IMR-90 (cell line): ENCODE data around the gene SLC47A2. TPM values are rescaled to one million over a fixed set of nuclear protein-coding genes. Genes with fewer than 3 reads are reported as not detected.

Experiments used
- ATAC-seq: fragments of 200-7000 bp; cut with Tn5 transposase; 2 replicates; pipeline ENCODE4 v1.9.1; 2020; ENCODE audit warnings: low read depth, mild to moderate bottlenecking, moderate library complexity
- BruUV-seq: library from RNA; stranded (reverse); fragments of 400-500 nt; replicated peaks from 2 replicates; lab custom pipeline; 2021; lab: Mats Ljungman, UMichigan
- CTCF ChIA-PET: fragments of 300-600 bp; formaldehyde crosslinking; extraction: SDS; loops from one replicate; lab custom pipeline; 2021; ENCODE audit warnings: antibody characterized with exemption; lab: Yijun Ruan, JAX
- POLR2A ChIA-PET: fragments of 300-600 bp; sonication (Branson Sonifier 250); formaldehyde crosslinking; loops from one replicate; lab custom pipeline; 2022; ENCODE audit warnings: antibody characterized with exemption; ENCODE audit not compliant: unreplicated experiment; lab: Charles Lee
- DNase-seq: peaks from one replicate; pipeline ENCODE4 v3.0.0; 2013
- H2AFZ ChIP-seq: replicated peaks from 2 replicates; pipeline ENCODE3; 2013; ENCODE audit warnings: low read length, mild to moderate bottlenecking; ENCODE audit not compliant: poor library complexity
- H2AK5ac ChIP-seq: 2 replicates; pipeline ENCODE4 v1.6.1; 2013; ENCODE audit warnings: low read depth, low read length, inconsistent platforms
- H2AK9ac ChIP-seq: replicated peaks from 2 replicates; pipeline ENCODE3; 2013; ENCODE audit warnings: mild to moderate bottlenecking, low read depth, low read length, moderate library complexity; ENCODE audit not compliant: poor library complexity
- H2BK120ac ChIP-seq: 2 replicates; pipeline ENCODE4 v1.6.1; 2013; ENCODE audit warnings: low read depth, low read length, inconsistent platforms
- H2BK15ac ChIP-seq: 3 replicates; pipeline ENCODE4 v1.6.1; 2013; ENCODE audit warnings: low read depth, low read length, inconsistent platforms
- H2BK20ac ChIP-seq: 2 replicates; pipeline ENCODE4 v1.6.1; 2013; ENCODE audit warnings: low read depth, mild to moderate bottlenecking, inconsistent platforms, low read length, moderate library complexity
- H2BK5ac ChIP-seq: 2 replicates; pipeline ENCODE4 v1.6.1; 2013; ENCODE audit warnings: mild to moderate bottlenecking, low read depth, low read length, inconsistent platforms; ENCODE audit not compliant: poor library complexity, severe bottlenecking
- H3K14ac ChIP-seq: replicated peaks from 2 replicates; pipeline ENCODE4 v1.6.1; 2013; ENCODE audit warnings: low read depth, low read length, inconsistent platforms
- H3K18ac ChIP-seq: 2 replicates; pipeline ENCODE4 v1.6.1; 2013; ENCODE audit warnings: low read depth, low read length, control low read depth
- H3K23ac ChIP-seq: 2 replicates; pipeline ENCODE4 v1.6.1; 2013; ENCODE audit warnings: low read depth, low read length, inconsistent platforms
- H3K27ac ChIP-seq: 2 replicates; pipeline ENCODE4 v1.5.1; 2013; ENCODE audit warnings: mild to moderate bottlenecking, control low read depth, low read length; ENCODE audit not compliant: insufficient read depth
- H3K27me3 ChIP-seq: 2 replicates; pipeline ENCODE4 v1.6.1; 2013; ENCODE audit warnings: low read length; ENCODE audit not compliant: control insufficient read depth, insufficient read depth
- H3K36me3 ChIP-seq: 2 replicates; pipeline ENCODE4 v1.6.1; 2013; ENCODE audit warnings: low read length, mixed read lengths; ENCODE audit not compliant: control insufficient read depth, insufficient read depth
- H3K4ac ChIP-seq: 2 replicates; pipeline ENCODE4 v1.6.1; 2013; ENCODE audit warnings: low read depth, low read length, inconsistent platforms
- H3K4me1 ChIP-seq: 2 replicates; pipeline ENCODE4 v1.6.1; 2013; ENCODE audit warnings: low read length, mixed read lengths; ENCODE audit not compliant: control insufficient read depth, insufficient read depth
- H3K4me2 ChIP-seq: 2 replicates; pipeline ENCODE4 v1.6.1; 2013; ENCODE audit warnings: low read depth, mild to moderate bottlenecking, control low read depth, low read length, moderate library complexity
- H3K4me3 ChIP-seq: 2 replicates; pipeline ENCODE4 v1.5.1; 2013; ENCODE audit warnings: low read depth, mild to moderate bottlenecking, control low read depth, low read length, moderate library complexity; ENCODE audit not compliant: insufficient read depth
- H3K56ac ChIP-seq: 2 replicates; pipeline ENCODE4 v1.6.1; 2013; ENCODE audit warnings: low read length, inconsistent platforms; ENCODE audit not compliant: insufficient read depth; ENCODE audit errors: extremely low read depth
- H3K79me1 ChIP-seq, 2 experiments: 2 replicates each; pipeline ENCODE4 v1.6.1; 2013; ENCODE audit warnings: low read length in 2 of 2, inconsistent platforms in 1 of 2, low read depth in 1 of 2
- H3K9ac ChIP-seq: 2 replicates; pipeline ENCODE4 v1.6.1; 2013; ENCODE audit warnings: low read depth, low read length, control low read depth
- H3K9me1 ChIP-seq: 2 replicates; pipeline ENCODE4 v1.6.1; 2013; ENCODE audit warnings: low read length, inconsistent platforms; ENCODE audit not compliant: insufficient read depth
- H3K9me3 ChIP-seq: 2 replicates; pipeline ENCODE4 v1.6.1; 2013; ENCODE audit warnings: low read length; ENCODE audit not compliant: control insufficient read depth, insufficient read depth
- H4K20me1 ChIP-seq: 2 replicates; pipeline ENCODE4 v1.6.1; 2013; ENCODE audit warnings: low read length, inconsistent platforms; ENCODE audit not compliant: insufficient read depth
- H4K5ac ChIP-seq: 2 replicates; pipeline ENCODE4 v1.6.1; 2013; ENCODE audit warnings: mild to moderate bottlenecking, low read depth, low read length, control low read depth
- H4K8ac ChIP-seq, 2 experiments: 2 replicates each; pipeline ENCODE4 v1.6.1; 2013; ENCODE audit warnings: low read depth in 2 of 2, low read length in 2 of 2, control low read depth in 1 of 2, inconsistent platforms in 1 of 2
- H4K91ac ChIP-seq: 2 replicates; pipeline ENCODE4 v1.6.1; 2013; ENCODE audit warnings: low read depth, low read length, inconsistent platforms; ENCODE audit not compliant: insufficient read depth
- BHLHE40 ChIP-seq: fragments of 150-350 bp; IDR thresholded peaks from 2 replicates; pipeline ENCODE4 v1.6.1; 2016; ENCODE audit warnings: mild to moderate bottlenecking, low read depth, low read length
- CEBPB ChIP-seq: IDR thresholded peaks from 2 replicates; pipeline ENCODE4 v1.6.1; 2012; ENCODE audit warnings: low read depth, low read length, improper control_type of control experiment
- FOS ChIP-seq: fragments of 150-350 bp; IDR thresholded peaks from 2 replicates; pipeline ENCODE4 v1.6.1; 2016; ENCODE audit warnings: low read depth, low read length
- MAFK ChIP-seq: IDR thresholded peaks from 2 replicates; pipeline ENCODE4 v1.6.1; 2012; ENCODE audit warnings: low read depth, low read length, improper control_type of control experiment
- MAZ ChIP-seq: IDR thresholded peaks from 2 replicates; pipeline ENCODE4 v1.6.1; 2012; ENCODE audit warnings: low read depth, mild to moderate bottlenecking, low read length, improper control_type of control experiment, moderate library complexity, borderline replicate concordance
- MXI1 ChIP-seq: IDR thresholded peaks from 2 replicates; pipeline ENCODE4 v1.6.1; 2012; ENCODE audit warnings: low read depth, mild to moderate bottlenecking, low read length, moderate library complexity, borderline replicate concordance
- NFE2L2 ChIP-seq: fragments of 150-350 bp; IDR thresholded peaks from 2 replicates; pipeline ENCODE4 v1.6.1; 2016; ENCODE audit warnings: low read depth, mild to moderate bottlenecking, low read length
- RAD21 ChIP-seq: IDR thresholded peaks from 2 replicates; pipeline ENCODE4 v1.6.1; 2012; ENCODE audit warnings: low read length, improper control_type of control experiment
- RFX5 ChIP-seq: IDR thresholded peaks from 2 replicates; pipeline ENCODE4 v1.8.0; 2012; ENCODE audit warnings: low read depth, mild to moderate bottlenecking, low read length, moderate library complexity
- SMC3 ChIP-seq: fragments of 150-350 bp; IDR thresholded peaks from 2 replicates; pipeline ENCODE4 v1.6.1; 2016; ENCODE audit warnings: low read depth, mild to moderate bottlenecking, antibody characterized with exemption, low read length, moderate library complexity
- WGBS, 2 experiments: methylation state at CpG; one replicate each; pipeline versions ENCODE4 v1.1.5 to v1.1.7; 2013; ENCODE audit warnings: missing lambda C conversion rate in 2 of 2; ENCODE audit not compliant: insufficient read length in 1 of 2; ENCODE audit errors: extremely low coverage in 2 of 2; 5-methylcytosine and 5-hydroxymethylcytosine counted together
- dilution Hi-C: fragments of 300-500 bp; cut with HindIII; formaldehyde crosslinking; loops from one replicate; pipeline ENCODE4 v1.14.3; 2018; ENCODE audit warnings: low sequenced_read_pairs; ENCODE audit not compliant: unreplicated experiment
- in situ Hi-C: fragments of 300-500 bp; cut with MboI; formaldehyde crosslinking; loops from 3 replicates; pipeline ENCODE4 v1.14.3; 2019; ENCODE audit warnings: low sequenced_read_pairs, inconsistent platforms, mixed read lengths
- intact Hi-C: fragments of 100-400 bp; cut with micrococcal nuclease; formaldehyde crosslinking; loops from 2 replicates; pipeline ENCODE4 v1.10.0; 2022
- polyA plus RNA-seq, 3 experiments: library from polyadenylated mRNA; depleted of rRNA; stranded (reverse); fragments of >200 nt; gene quantifications; 2 replicates each; pipeline ENCODE4 v1.2.3, GENCODE V29; 2012; ENCODE audit warnings: low replicate concordance in 1 of 3
- total RNA-seq: library from RNA; depleted of rRNA; stranded (reverse); fragments of >200 nt; gene quantifications from 2 replicates; pipeline ENCODE4 v1.2.3, GENCODE V29; 2012
- TF ChIP-seq, protein P1 (sequence below): fragments of 150-350 bp; IDR thresholded peaks from 2 replicates; pipeline ENCODE4 v1.6.1; 2016; ENCODE audit warnings: low read depth, mild to moderate bottlenecking, low read length, moderate library complexity, borderline replicate concordance
- TF ChIP-seq, protein P2 (sequence below): conservative IDR thresholded peaks from 2 replicates; pipeline ENCODE4 v1.5.1; 2012; ENCODE audit warnings: mild to moderate bottlenecking, low read depth, low read length, improper control_type of control experiment

The SLC47A2 gene
- total and polyA plus RNA-seq, 2 of the 4 experiments (the other 2 are of a cell fraction) = not detected

DNA sequence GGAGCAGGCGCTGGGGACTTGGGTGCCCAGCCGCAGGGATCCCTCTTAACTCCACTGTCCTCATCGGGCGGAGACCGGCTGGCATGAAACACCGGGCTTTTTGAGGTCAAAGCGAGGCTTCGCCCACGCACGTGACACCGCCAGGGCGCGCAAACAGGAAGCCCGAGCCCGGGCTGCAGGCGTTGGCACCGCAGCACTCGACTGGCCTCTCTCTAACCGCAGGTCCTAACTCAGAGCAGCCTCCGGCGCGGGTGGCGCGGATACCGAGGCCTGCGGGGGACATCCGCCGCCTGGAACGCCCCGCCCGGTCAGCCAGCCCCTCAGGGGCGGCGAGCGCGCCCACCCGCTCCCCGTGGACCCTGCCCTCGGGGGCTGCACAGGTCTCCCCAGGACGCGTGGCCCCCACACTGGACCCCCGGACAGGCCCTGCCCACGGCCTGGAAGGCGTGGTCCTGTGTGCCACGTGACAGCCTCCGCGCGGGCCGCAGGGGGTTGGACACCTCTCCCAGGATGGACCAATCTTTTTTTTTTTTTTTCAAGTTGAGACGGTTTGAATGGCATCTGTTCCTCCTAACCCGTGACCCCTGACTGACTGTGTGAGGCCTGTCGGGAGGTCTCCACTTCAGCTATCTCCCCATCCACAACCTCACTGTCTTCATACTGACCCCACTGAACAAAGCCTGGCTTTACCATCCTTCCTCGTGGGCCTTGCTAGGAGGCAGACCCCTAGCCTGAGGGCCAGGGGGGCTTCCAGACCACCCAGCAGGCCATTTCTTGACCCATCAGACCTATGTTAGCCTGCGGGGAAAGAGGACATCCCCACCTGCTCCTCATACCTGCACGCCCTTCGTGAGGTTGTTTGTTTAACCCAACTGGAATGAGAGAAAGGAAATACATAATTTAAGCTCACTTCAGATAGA lies 8.4 kb upstream of the SLC47A2 start:
- in situ Hi-C loops = no loop called here
- BruUV-seq = no TSS peak
- H4K8ac ChIP-seq = no peak overlapping the region
- no peak overlapping the region for H3K9ac ChIP-seq
- WGBS, 2 experiments = 50% methylated on average over 38 of the region's 55 CpGs; no CpG with 5 or more reads in 1 of the 2 experiments
- no peak overlapping the region for H2BK20ac ChIP-seq
- peak overlapping the region; percentile 55 for H2AFZ ChIP-seq
- no peak overlapping the region for H3K4me3 ChIP-seq
- no peak overlapping the region for H3K23ac ChIP-seq
- no peak overlapping the region for H2AK5ac ChIP-seq
- 0 out of 2 replicates have a peak, but pooled peaks cover 4% of the 10 kb centered on the region for H3K9me1 ChIP-seq
- POLR2A ChIA-PET = no interaction called here
- TF ChIP-seq, protein P1, sequence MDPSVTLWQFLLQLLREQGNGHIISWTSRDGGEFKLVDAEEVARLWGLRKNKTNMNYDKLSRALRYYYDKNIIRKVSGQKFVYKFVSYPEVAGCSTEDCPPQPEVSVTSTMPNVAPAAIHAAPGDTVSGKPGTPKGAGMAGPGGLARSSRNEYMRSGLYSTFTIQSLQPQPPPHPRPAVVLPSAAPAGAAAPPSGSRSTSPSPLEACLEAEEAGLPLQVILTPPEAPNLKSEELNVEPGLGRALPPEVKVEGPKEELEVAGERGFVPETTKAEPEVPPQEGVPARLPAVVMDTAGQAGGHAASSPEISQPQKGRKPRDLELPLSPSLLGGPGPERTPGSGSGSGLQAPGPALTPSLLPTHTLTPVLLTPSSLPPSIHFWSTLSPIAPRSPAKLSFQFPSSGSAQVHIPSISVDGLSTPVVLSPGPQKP = no peak
- TF ChIP-seq RAD21 (no peak), MXI1 (no peak), RFX5 (no peak), NFE2L2 (no peak), CEBPB (no peak), MAFK (no peak), MAZ (no peak), BHLHE40 (no peak), SMC3 (no peak), FOS (no peak)
- TF ChIP-seq, protein P2, sequence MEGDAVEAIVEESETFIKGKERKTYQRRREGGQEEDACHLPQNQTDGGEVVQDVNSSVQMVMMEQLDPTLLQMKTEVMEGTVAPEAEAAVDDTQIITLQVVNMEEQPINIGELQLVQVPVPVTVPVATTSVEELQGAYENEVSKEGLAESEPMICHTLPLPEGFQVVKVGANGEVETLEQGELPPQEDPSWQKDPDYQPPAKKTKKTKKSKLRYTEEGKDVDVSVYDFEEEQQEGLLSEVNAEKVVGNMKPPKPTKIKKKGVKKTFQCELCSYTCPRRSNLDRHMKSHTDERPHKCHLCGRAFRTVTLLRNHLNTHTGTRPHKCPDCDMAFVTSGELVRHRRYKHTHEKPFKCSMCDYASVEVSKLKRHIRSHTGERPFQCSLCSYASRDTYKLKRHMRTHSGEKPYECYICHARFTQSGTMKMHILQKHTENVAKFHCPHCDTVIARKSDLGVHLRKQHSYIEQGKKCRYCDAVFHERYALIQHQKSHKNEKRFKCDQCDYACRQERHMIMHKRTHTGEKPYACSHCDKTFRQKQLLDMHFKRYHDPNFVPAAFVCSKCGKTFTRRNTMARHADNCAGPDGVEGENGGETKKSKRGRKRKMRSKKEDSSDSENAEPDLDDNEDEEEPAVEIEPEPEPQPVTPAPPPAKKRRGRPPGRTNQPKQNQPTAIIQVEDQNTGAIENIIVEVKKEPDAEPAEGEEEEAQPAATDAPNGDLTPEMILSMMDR = no peak
- CTCF ChIA-PET = interaction anchor here (0.7 kb wide), 1 partner anchor 21 kb away, joined by 5 read pairs; no protein-coding TSS in a partner anchor
- H3K27me3 ChIP-seq = peaks cover 14% of the 10 kb centered on the region; the same call in 1 of the 2 replicates
- no peak overlapping the region for H4K5ac ChIP-seq
- no peak overlapping the region for H3K27ac ChIP-seq
- no peaks in the 10 kb centered on the region for H3K79me1 ChIP-seq
- no peak overlapping the region for H2BK120ac ChIP-seq
- no peak overlapping the region for H3K4me2 ChIP-seq
- no peak overlapping the region for H2BK15ac ChIP-seq
- intact Hi-C loops = no loop called here
- no peak overlapping the region for H2AK9ac ChIP-seq
- peaks cover 2% of the 10 kb centered on the region; the same call in 1 of the 2 replicates for H3K9me3 ChIP-seq
- no peaks in the 10 kb centered on the region for H3K36me3 ChIP-seq
- H3K56ac ChIP-seq = no peak overlapping the region
- peaks cover 11% of the 10 kb centered on the region; the same call in 1 of the 2 replicates for H3K4me1 ChIP-seq
- ATAC-seq (no peak), DNase-seq (no peak)
- H3K18ac ChIP-seq = no peak overlapping the region
- dilution Hi-C loops = no loop called here
- no peak overlapping the region for H3K4ac ChIP-seq
- H4K20me1 ChIP-seq = no peaks in the 10 kb centered on the region
- H4K91ac ChIP-seq = no peak overlapping the region
- no peak overlapping the region for H2BK5ac ChIP-seq
- no peak overlapping the region for H3K14ac ChIP-seq
